ENCODE results near the gene USP12.
"Not testable (repeated sequence)": the region's sequence is repeated elsewhere in the genome, so short reads cannot be mapped to it uniquely, and the experiment has no call there.

USP12 gene

GRCh38 chr13:27171244-27171826 is at the start of gene USP12:
TSS of gene USP12 (minus strand) at chr13:27171811. CDS start at chr13:27171639, 172 bp downstream.
- DNase-seq: peak; percentile 3

GRCh38 chr13:27219611-27220010 is 48.0 kb upstream of the USP12 start:
- no peak for DNase-seq

DNA sequence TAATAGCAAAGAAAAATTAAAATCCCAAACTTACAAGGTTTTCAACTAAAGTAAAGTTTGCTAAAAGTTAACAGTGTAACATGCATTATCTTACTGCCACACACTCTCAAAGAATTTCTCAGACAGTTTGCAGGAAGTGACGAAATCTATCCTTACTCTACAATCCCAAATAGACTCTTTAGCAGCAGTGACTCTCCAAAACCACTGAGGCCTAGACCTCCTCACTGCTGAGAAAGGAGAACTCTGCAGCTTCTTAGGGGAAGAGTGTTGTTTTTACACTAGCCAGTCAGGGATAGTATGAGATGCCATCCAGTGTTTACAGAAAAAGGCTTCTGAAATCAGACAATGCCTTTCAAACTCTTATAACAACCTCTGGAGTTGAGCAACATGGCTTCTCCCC is 47.2 kb upstream of the USP12 start:
- not testable (repeated sequence) for DNase-seq

- not testable (repeated sequence) for DNase-seq
These were observed 46.2 kb upstream of the USP12 start for GRCh38 chr13:27217791-27218190.

GRCh38 chr13:27213386-27213785 is 41.8 kb upstream of the USP12 start:
- not testable (repeated sequence) for DNase-seq

- DNase-seq: peak; percentile 24
These were observed 40.3 kb upstream of the USP12 start for GRCh38 chr13:27211771-27212364.

- no peak for DNase-seq
These were observed 39.7 kb upstream of the USP12 start for GRCh38 chr13:27211271-27211670.

- DNase-seq: no peak
These were observed 36.9 kb upstream of the USP12 start for GRCh38 chr13:27208514-27208913.

GRCh38 chr13:27203854-27204253 is 32.2 kb upstream of the USP12 start:
- no peak for DNase-seq

DNA sequence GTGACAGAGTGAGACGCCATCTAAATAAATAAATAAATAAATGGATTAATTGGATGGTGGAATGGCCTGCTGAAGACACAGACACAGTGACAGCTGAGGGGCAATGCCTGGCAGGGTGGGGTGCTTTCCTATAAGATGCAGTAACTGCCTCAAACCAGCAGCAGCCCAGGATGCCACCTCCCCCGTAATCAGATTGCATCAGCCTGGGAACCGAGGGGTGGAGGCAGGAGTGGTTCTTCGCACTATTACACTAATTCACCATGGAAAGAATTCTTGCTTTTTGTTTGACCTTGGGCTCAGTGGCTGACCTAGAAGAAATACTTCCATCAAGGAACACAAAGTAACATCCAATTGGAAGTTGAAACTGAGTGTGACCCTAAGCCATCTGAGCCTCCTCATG is 31.6 kb upstream of the USP12 start:
- no peak for DNase-seq

- no peak for DNase-seq
These were observed 30.1 kb upstream of the USP12 start for GRCh38 chr13:27201661-27202060.

DNA sequence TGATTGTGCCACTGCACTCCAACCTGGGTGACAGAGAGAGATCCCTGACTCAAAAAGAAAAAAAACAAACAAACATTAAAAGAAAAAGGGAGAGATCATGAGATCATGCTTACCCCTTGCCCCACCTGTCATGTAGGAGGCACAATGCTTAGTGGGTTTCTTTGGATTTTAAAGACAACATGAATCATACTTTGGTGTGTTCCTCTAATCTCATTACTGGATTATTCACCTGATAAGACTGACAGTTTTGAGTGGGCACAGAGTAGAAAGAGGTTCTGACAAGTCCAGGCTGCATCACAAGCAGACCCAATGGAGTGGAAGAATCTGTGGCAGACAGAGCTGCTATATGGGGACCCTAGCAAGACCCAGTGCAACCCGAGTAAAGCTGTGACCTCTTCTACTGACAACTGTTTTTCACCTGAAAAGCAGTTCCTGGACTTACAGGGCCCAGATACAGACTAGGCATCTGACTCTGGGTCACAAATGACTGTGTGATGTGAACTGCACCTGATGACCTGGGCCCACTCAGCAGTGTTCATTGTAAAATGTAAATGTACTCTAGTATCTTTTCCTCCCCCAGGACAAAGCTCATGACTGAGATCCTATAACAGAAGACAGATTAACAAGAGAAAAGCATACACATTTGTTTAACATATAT is 28.9 kb upstream of the USP12 start:
- no peak for DNase-seq

DNA sequence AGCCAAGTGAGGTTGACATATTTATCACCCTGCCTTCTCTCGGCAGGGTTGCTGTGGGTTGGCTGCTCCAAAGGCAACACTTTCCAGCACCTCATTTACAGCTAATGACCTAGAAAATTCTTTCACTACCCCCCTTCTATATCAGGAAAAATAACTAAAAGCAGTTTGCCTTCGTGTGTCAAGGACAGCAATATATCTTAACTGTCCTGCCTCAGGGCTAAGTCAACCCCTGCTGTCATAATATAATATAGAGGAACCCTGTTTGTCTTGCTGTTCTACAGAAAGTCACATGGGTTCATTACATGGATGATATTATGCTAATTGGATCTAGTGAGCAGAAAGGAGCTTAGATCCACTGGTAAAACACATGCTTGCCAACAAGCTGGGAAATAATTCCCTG is 28.1 kb upstream of the USP12 start:
- no peak for DNase-seq

DNA sequence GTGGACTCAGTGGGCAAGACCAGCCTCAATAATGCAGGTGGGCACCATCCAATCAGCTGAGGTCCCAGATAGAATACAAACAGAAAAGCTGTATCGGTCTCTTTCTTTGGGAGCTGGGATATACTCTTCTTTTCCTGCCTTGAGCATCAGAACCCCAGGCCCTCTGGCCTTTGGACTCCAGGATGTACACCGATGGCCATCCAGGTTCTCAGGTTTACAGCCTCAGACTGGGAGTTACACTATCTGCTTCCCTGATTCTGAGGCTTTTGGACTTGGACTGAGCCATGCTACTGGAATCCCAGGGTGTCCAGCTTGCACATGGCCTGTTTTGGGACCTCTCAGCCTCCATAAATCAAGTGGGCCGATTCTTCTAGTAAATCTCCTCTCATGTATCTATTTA is 27.6 kb upstream of the USP12 start:
- no peak for DNase-seq

- peak; percentile 61 for DNase-seq
These were observed 23.5 kb upstream of the USP12 start for GRCh38 chr13:27194895-27195764.

GRCh38 chr13:27194209-27194608 is 22.6 kb upstream of the USP12 start:
- DNase-seq: no peak

- no peak for DNase-seq
These were observed 21.9 kb upstream of the USP12 start for GRCh38 chr13:27193496-27193895.

DNA sequence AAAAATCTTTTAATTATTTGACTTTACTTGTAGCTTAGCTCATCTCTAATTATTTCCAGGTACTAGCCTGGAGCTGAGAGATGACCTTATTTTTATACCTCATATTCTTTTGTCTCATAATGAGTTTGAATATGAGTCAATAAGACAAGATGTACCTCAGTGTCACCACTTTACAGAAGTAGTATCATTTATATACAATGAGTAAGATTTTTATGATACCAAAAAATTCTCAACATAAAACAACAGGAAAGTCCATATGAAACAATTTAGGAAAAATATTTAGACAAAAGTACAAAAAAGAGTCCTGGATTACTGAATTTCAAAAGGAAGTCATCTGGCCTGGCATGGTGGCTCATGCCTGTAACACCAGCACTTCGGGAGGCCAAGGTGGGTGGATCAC is 21.4 kb upstream of the USP12 start:
- no peak for DNase-seq

DNA sequence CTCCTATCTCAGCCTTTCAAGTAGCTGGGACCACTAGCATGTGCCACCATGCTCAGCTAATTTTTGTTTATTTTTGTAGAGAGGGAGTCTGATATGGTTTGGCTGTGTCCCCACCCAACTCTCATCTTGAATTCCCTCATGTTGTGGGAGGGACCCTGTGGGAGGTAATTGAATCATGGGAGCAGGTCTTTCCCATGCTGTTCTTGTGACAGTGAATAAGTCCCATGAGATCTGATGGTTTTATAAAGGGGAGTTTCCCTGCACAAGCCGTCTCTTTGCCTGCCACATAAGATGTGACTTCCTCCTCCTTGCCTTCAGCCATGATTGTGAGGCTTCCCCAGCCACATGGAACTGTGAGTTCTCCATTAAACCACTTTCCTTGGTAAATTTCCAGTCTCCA is 20.8 kb upstream of the USP12 start:
- not testable (repeated sequence) for DNase-seq

GRCh38 chr13:27189192-27189591 is 17.6 kb upstream of the USP12 start:
- DNase-seq: no peak

DNA sequence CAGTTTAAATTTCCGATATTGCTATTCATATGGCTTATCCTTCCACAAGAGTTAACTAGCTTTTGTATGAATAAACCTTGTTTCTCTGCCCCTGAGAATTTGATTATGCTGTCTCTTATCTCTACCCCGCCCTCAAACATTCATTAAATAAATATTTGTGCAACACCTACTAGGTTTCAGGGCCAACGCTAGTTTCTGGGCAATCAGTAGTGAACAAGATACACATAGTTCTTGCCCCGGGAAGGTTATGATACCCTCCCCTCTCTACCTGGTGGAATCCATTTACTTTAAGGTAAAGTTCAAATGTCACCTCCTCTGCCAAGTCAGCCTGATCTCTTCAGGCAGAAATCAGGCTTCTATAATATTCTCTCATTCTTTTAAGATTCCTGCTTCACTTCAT is 16.6 kb upstream of the USP12 start:
- no peak for DNase-seq

DNA sequence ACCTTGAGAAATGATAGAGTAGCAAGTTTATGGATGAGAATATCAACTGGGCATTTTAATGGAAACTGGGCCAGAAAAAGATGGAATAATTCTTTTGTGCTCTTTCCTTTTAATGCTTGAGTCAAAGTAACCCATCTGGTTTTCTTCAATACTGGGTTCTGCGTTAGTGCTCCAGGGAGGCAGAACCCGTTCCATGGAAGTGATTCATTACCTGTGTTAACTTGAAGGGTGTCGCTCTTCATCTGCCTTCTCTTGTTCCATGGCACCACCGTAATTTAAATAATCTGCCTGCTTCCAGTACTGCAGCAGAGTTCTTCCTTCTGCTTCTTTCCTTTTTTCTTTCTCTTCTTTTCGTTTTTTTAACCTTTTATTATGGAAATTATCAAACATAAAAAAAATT is 14.7 kb upstream of the USP12 start:
- no peak for DNase-seq

GRCh38 chr13:27183561-27184147 is 12.0 kb upstream of the USP12 start:
- no peak for DNase-seq
